WTC11 (cell line): ENCODE measurements around the gene CHRNA4. TPM values are rescaled to one million over a fixed set of nuclear protein-coding genes. Genes with fewer than 3 reads are reported as not detected.

Experiments used
- ATAC-seq: fragments of 200-7000 bp; cut with Tn5 transposase; 2 replicates; pipeline ENCODE4 v1.10.0; 2021; ENCODE audit warnings: mild to moderate bottlenecking, moderate library complexity
- CTCF ChIA-PET: fragments of 300-600 bp; sonication (Branson Sonifier 250); formaldehyde crosslinking; loops from one replicate; lab custom pipeline; 2021; ENCODE audit warnings: antibody characterized with exemption; lab: Charles Lee
- POLR2A ChIA-PET: fragments of 350-600 bp; sonication (Branson Sonifier 250); formaldehyde crosslinking; loops from one replicate; lab custom pipeline; 2021; ENCODE audit warnings: antibody characterized with exemption; lab: Charles Lee
- DNase-seq: peaks from one replicate; pipeline ENCODE4 v3.0.0; 2021; ENCODE audit warnings: low spot score
- H3K27ac Mint-ChIP-seq: 2 replicates; pipeline ENCODE4 v1.8.0; 2021; ENCODE audit warnings: mixed read lengths
- H3K27me3 Mint-ChIP-seq: 2 replicates; pipeline ENCODE4 v1.8.0; 2021; ENCODE audit warnings: low read depth, mild to moderate bottlenecking, moderate library complexity, mixed read lengths
- H3K36me3 Mint-ChIP-seq: 2 replicates; pipeline ENCODE4 v1.8.0; 2021; ENCODE audit warnings: mixed read lengths
- H3K4me1 Mint-ChIP-seq: 2 replicates; pipeline ENCODE4 v1.8.0; 2022; ENCODE audit warnings: mixed read lengths
- H3K4me3 Mint-ChIP-seq: 2 replicates; pipeline ENCODE4 v1.8.0; 2021; ENCODE audit warnings: mild to moderate bottlenecking, moderate library complexity, mixed read lengths
- H3K9me3 Mint-ChIP-seq: 2 replicates; pipeline ENCODE4 v1.8.0; 2021; ENCODE audit warnings: mixed read lengths
- AR ChIP-seq: fragments of 250-450 bp; sonication (Bioruptor Pico); IDR thresholded peaks from 2 replicates; pipeline ENCODE4 v1.9.0; 2021; ENCODE audit warnings: mild to moderate bottlenecking
- ATF2 ChIP-seq: sonication (generic); formaldehyde crosslinking; IDR thresholded peaks from 2 replicates; pipeline ENCODE4 v1.8.1; 2022; ENCODE audit warnings: low read depth, missing genetic modification reagents, borderline replicate concordance
- ELF4 ChIP-seq: sonication (generic); formaldehyde crosslinking; IDR thresholded peaks from 2 replicates; pipeline ENCODE4 v1.8.1; 2022; ENCODE audit warnings: low read depth, mild to moderate bottlenecking, moderate library complexity, missing genetic modification reagents
- EMX1 ChIP-seq: fragments of 250-450 bp; sonication (Bioruptor Pico); IDR thresholded peaks from 2 replicates; pipeline ENCODE4 v1.8.0; 2021; ENCODE audit warnings: mild to moderate bottlenecking
- ERG ChIP-seq: fragments of 250-450 bp; sonication (Bioruptor Pico); IDR thresholded peaks from 2 replicates; pipeline ENCODE4 v1.8.0; 2021; ENCODE audit warnings: mild to moderate bottlenecking
- NFYB ChIP-seq: sonication (generic); formaldehyde crosslinking; conservative IDR thresholded peaks from 2 replicates; pipeline ENCODE4 v1.8.0; 2022; ENCODE audit warnings: low read depth, missing genetic modification reagents
- NR1H2 ChIP-seq: sonication (generic); formaldehyde crosslinking; IDR thresholded peaks from 2 replicates; pipeline ENCODE4 v1.9.0; 2021; ENCODE audit warnings: mild to moderate bottlenecking, moderate library complexity, missing genetic modification reagents
- OVOL2 ChIP-seq: fragments of 250-450 bp; sonication (Bioruptor Pico); IDR thresholded peaks from 2 replicates; pipeline ENCODE4 v1.9.0; 2021; ENCODE audit warnings: mild to moderate bottlenecking, borderline replicate concordance
- RELA ChIP-seq: sonication (generic); formaldehyde crosslinking; IDR thresholded peaks from 2 replicates; pipeline ENCODE4 v1.8.1; 2022; ENCODE audit warnings: missing genetic modification reagents, mild to moderate bottlenecking, borderline replicate concordance
- RORB ChIP-seq: fragments of 250-450 bp; sonication (Bioruptor Pico); IDR thresholded peaks from 2 replicates; pipeline ENCODE4 v1.9.0; 2021; ENCODE audit warnings: mild to moderate bottlenecking
- ZNF423 ChIP-seq: fragments of 250-450 bp; sonication (Bioruptor Pico); IDR thresholded peaks from 2 replicates; pipeline ENCODE4 v2.1.2; 2022; ENCODE audit warnings: mild to moderate bottlenecking, moderate library complexity
- ZNF671 ChIP-seq: fragments of 250-450 bp; sonication (Bioruptor Pico); IDR thresholded peaks from 2 replicates; pipeline ENCODE4 v1.8.0; 2021; ENCODE audit warnings: mild to moderate bottlenecking
- total RNA-seq: library from RNA; stranded (reverse); gene quantifications from 3 replicates; pipeline ENCODE4 v1.2.3, GENCODE V29; 2021
- TF ChIP-seq, protein P1 (sequence below): sonication (generic); formaldehyde crosslinking; IDR thresholded peaks from 2 replicates; pipeline ENCODE4 v1.8.1; 2022; ENCODE audit warnings: missing genetic modification reagents, borderline replicate concordance
- TF ChIP-seq, protein P2 (sequence below): sonication (generic); formaldehyde crosslinking; IDR thresholded peaks from 2 replicates; pipeline ENCODE4 v1.8.0; 2022; ENCODE audit warnings: mild to moderate bottlenecking, missing genetic modification reagents
- TF ChIP-seq, protein P3 (sequence below): sonication (generic); formaldehyde crosslinking; IDR thresholded peaks from 2 replicates; pipeline ENCODE4 v1.8.0; 2023; ENCODE audit warnings: mild to moderate bottlenecking, missing genetic modification reagents
- TF ChIP-seq, protein P4 (sequence below): sonication (generic); formaldehyde crosslinking; IDR thresholded peaks from 2 replicates; pipeline ENCODE4 v1.8.0; 2022; ENCODE audit warnings: mild to moderate bottlenecking, missing genetic modification reagents

CHRNA4 gene
- total RNA-seq, 1 experiment from 2014 or later: 2.5 TPM

DNA sequence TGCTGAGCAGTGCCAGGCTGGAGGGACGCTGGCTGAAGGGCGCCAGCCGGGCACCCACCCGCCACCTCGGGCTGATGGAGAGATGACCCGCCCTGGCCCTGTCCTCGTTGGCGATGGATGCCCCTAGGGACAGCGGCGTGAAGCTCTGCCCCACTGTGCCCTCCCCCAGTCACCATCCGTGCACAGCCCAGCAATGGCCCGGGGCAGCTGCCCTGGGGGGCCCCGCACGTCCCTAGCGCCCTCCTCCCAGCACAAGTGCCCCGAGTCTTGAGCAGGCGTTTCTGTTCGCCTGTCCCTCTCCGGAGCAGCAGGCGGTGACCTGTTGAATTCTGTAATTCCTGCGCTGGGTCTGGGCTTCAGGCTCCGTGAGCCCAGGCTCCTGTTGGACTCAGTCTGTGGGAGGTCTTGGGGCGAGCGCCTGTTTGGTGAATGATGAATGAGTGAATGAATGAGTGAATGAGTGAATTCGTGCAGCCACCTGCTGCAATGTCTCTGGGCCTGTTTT is 36.8 kb upstream of the CHRNA4 start:
- DNase-seq (no peak), ATAC-seq (no peak)
- H3K4me3 Mint-ChIP-seq: no peak overlapping the region
- TF ChIP-seq NR1H2 (CRISPR knock-in tag) (no peak), AR (no peak), OVOL2 (CRISPR knock-in tag) (no peak), ATF2 (CRISPR knock-in tag) (no peak), RORB (CRISPR knock-in tag) (no peak), ELF4 (CRISPR knock-in tag) (no peak), ZNF671 (CRISPR knock-in tag) (no peak), ERG (no peak), ZNF423 (CRISPR knock-in tag) (no peak), NFYB (CRISPR knock-in tag) (no peak), RELA (CRISPR knock-in tag) (no peak), EMX1 (CRISPR knock-in tag) (no peak)
- TF ChIP-seq, protein P1, sequence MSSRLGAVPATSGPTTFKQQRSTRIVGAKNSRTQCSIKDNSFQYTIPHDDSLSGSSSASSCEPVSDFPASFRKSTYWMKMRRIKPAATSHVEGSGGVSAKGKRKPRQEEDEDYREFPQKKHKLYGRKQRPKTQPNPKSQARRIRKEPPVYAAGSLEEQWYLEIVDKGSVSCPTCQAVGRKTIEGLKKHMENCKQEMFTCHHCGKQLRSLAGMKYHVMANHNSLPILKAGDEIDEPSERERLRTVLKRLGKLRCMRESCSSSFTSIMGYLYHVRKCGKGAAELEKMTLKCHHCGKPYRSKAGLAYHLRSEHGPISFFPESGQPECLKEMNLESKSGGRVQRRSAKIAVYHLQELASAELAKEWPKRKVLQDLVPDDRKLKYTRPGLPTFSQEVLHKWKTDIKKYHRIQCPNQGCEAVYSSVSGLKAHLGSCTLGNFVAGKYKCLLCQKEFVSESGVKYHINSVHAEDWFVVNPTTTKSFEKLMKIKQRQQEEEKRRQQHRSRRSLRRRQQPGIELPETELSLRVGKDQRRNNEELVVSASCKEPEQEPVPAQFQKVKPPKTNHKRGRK (CRISPR knock-in tag): no peak
- TF ChIP-seq, protein P2, sequence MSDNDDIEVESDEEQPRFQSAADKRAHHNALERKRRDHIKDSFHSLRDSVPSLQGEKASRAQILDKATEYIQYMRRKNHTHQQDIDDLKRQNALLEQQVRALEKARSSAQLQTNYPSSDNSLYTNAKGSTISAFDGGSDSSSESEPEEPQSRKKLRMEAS: no peak
- TF ChIP-seq, protein P3, sequence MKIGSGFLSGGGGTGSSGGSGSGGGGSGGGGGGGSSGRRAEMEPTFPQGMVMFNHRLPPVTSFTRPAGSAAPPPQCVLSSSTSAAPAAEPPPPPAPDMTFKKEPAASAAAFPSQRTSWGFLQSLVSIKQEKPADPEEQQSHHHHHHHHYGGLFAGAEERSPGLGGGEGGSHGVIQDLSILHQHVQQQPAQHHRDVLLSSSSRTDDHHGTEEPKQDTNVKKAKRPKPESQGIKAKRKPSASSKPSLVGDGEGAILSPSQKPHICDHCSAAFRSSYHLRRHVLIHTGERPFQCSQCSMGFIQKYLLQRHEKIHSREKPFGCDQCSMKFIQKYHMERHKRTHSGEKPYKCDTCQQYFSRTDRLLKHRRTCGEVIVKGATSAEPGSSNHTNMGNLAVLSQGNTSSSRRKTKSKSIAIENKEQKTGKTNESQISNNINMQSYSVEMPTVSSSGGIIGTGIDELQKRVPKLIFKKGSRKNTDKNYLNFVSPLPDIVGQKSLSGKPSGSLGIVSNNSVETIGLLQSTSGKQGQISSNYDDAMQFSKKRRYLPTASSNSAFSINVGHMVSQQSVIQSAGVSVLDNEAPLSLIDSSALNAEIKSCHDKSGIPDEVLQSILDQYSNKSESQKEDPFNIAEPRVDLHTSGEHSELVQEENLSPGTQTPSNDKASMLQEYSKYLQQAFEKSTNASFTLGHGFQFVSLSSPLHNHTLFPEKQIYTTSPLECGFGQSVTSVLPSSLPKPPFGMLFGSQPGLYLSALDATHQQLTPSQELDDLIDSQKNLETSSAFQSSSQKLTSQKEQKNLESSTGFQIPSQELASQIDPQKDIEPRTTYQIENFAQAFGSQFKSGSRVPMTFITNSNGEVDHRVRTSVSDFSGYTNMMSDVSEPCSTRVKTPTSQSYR (CRISPR knock-in tag): no peak
- TF ChIP-seq, protein P4, sequence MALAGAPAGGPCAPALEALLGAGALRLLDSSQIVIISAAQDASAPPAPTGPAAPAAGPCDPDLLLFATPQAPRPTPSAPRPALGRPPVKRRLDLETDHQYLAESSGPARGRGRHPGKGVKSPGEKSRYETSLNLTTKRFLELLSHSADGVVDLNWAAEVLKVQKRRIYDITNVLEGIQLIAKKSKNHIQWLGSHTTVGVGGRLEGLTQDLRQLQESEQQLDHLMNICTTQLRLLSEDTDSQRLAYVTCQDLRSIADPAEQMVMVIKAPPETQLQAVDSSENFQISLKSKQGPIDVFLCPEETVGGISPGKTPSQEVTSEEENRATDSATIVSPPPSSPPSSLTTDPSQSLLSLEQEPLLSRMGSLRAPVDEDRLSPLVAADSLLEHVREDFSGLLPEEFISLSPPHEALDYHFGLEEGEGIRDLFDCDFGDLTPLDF (CRISPR knock-in tag): no peak
- peaks cover 4% of the 10 kb centered on the region; the same call in 1 of the 2 replicates for H3K36me3 Mint-ChIP-seq
- no peaks in the 10 kb centered on the region for H3K9me3 Mint-ChIP-seq
- ChIA-PET POLR2A (no interaction called here), CTCF (interaction anchor here (1.2 to 1.3 kb wide), 2 partner anchors 16 to 175 kb away, joined by 3 to 5 read pairs; no protein-coding TSS in a partner anchor)
- no peak overlapping the region for H3K27ac Mint-ChIP-seq
- H3K4me1 Mint-ChIP-seq: peaks cover 27% of the 10 kb centered on the region
- H3K27me3 Mint-ChIP-seq: no peaks in the 10 kb centered on the region; the same call in 1 of the 2 replicates
